Neural cell (in vitro differentiated cells): ENCODE measurements around the gene SNTG2.

ENCODE experiments used
- EZH2 ChIP-seq: fragments of 200-600, 300-800 bp; shearing (Covaris generic), sonication (generic); IDR thresholded peaks from 2 replicates; pipeline ENCODE4 v1.6.1; 2014; ENCODE audit warnings: antibody characterized with exemption, low read length, borderline replicate concordance, mild to moderate bottlenecking; ENCODE audit not compliant: insufficient read depth, poor library complexity, severe bottlenecking
- POLR2AphosphoS5 ChIP-seq: IDR thresholded peaks from 2 replicates; pipeline ENCODE4 v1.6.1; 2012
- RAD21 ChIP-seq: fragments of 450-650 bp; conservative IDR thresholded peaks from 2 replicates; pipeline ENCODE4 v1.6.1; 2014; ENCODE audit warnings: antibody characterized with exemption, mild to moderate bottlenecking, moderate library complexity
- TF ChIP-seq, protein P1 (sequence below): fragments of 450-650 bp; IDR thresholded peaks from 2 replicates; pipeline ENCODE4 v1.5.1; 2014; ENCODE audit warnings: antibody characterized with exemption, mild to moderate bottlenecking, moderate library complexity; ENCODE audit not compliant: poor library complexity, severe bottlenecking

DNA sequence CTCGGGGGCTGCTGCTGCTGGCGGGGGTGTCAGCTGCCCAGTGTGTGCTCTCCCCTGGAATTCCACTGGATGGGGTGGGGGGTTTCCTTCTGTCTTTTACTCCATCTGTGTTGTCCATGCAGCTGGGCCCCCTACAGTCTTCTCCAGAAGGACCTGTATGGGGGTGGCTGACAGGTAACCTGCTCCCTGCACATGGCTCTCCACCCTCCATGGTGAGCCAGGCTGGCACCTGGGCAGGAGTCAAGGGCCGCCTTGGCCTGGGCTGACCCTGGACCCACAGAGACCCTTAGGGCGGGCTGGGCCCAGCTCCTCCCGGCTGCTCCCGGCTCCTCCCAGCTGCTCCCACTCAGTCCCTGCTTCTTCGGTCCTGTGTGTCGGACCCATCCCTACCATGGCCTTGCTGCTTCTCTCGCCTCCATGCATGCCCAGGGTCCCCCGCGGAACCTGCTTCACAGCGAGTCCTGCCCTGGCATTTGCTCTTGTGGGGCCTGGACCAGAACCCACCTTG is 15.0 kb downstream of the SNTG2 start:
- TF ChIP-seq EZH2 (no peak), RAD21 (no peak), POLR2AphosphoS5 (no peak)
- TF ChIP-seq, protein P1, sequence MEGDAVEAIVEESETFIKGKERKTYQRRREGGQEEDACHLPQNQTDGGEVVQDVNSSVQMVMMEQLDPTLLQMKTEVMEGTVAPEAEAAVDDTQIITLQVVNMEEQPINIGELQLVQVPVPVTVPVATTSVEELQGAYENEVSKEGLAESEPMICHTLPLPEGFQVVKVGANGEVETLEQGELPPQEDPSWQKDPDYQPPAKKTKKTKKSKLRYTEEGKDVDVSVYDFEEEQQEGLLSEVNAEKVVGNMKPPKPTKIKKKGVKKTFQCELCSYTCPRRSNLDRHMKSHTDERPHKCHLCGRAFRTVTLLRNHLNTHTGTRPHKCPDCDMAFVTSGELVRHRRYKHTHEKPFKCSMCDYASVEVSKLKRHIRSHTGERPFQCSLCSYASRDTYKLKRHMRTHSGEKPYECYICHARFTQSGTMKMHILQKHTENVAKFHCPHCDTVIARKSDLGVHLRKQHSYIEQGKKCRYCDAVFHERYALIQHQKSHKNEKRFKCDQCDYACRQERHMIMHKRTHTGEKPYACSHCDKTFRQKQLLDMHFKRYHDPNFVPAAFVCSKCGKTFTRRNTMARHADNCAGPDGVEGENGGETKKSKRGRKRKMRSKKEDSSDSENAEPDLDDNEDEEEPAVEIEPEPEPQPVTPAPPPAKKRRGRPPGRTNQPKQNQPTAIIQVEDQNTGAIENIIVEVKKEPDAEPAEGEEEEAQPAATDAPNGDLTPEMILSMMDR, result no peak
